BLaER1 (cell line): ENCODE results near the gene PLPPR2.
"Not testable (repeated sequence)": the region's sequence is repeated elsewhere in the genome, so short reads cannot be mapped to it uniquely, and the experiment has no call there.

Source experiments
- H3K27ac ChIP-seq: shearing (Covaris generic); formaldehyde crosslinking; 2 replicates; pipeline ENCODE4 v1.8.1; 2022
- H3K27me3 ChIP-seq: shearing (Covaris generic); formaldehyde crosslinking; 2 replicates; pipeline ENCODE4 v1.8.1; 2022
- H3K36me3 ChIP-seq: shearing (Covaris generic); formaldehyde crosslinking; 2 replicates; pipeline ENCODE4 v1.8.1; 2022
- H3K4me1 ChIP-seq: shearing (Covaris generic); formaldehyde crosslinking; 2 replicates; pipeline ENCODE4 v1.8.1; 2022
- H3K4me2 ChIP-seq: shearing (Covaris generic); formaldehyde crosslinking; 2 replicates; pipeline ENCODE4 v1.8.1; 2022
- H3K4me3 ChIP-seq: shearing (Covaris generic); formaldehyde crosslinking; 2 replicates; pipeline ENCODE4 v1.8.1; 2022
- H3K9ac ChIP-seq: shearing (Covaris generic); formaldehyde crosslinking; 2 replicates; pipeline ENCODE4 v1.8.1; 2022
- H3K9me3 ChIP-seq: shearing (Covaris generic); formaldehyde crosslinking; 2 replicates; pipeline ENCODE4 v1.8.1; 2022
- H4K20me1 ChIP-seq: shearing (Covaris generic); formaldehyde crosslinking; 2 replicates; pipeline ENCODE4 v1.8.1; 2022
- Cebpa-rat ChIP-seq: shearing (Covaris generic); IDR thresholded peaks from 2 replicates; pipeline ENCODE4 v1.8.1; 2022

Gene PLPPR2

DNA sequence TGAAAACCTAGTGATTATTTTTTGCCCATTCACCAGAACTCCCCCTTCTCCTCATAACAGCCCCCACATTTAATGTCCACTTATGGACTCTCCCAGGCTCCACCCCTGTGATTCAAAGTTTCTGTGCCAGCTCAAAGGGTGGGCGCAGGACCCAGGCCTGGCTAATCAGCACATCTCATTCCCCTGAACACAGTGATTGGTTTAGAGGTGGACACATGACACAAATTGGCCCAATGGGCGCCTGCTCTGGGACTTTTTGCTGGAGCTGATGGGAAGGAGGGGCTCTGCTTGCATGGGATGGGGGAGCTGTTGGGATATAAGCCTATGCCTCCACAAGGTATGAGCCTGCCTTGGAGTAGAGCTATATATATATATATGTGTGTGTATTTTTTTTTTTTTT lies 35.1 kb downstream of the PLPPR2 start:
- no peaks in the 10 kb centered on the region for H3K27me3 ChIP-seq
- no peaks in the 10 kb centered on the region for H4K20me1 ChIP-seq
- no peak overlapping the region for H3K4me2 ChIP-seq
- H3K9me3 ChIP-seq: peaks cover 11% of the 10 kb centered on the region
- no peaks in the 10 kb centered on the region for H3K36me3 ChIP-seq
- no peak overlapping the region for H3K9ac ChIP-seq
- no peak overlapping the region for H3K4me3 ChIP-seq
- no peak overlapping the region for H3K27ac ChIP-seq
- H3K4me1 ChIP-seq: peaks cover 15% of the 10 kb centered on the region
- no peak for TF ChIP-seq Cebpa-rat

DNA sequence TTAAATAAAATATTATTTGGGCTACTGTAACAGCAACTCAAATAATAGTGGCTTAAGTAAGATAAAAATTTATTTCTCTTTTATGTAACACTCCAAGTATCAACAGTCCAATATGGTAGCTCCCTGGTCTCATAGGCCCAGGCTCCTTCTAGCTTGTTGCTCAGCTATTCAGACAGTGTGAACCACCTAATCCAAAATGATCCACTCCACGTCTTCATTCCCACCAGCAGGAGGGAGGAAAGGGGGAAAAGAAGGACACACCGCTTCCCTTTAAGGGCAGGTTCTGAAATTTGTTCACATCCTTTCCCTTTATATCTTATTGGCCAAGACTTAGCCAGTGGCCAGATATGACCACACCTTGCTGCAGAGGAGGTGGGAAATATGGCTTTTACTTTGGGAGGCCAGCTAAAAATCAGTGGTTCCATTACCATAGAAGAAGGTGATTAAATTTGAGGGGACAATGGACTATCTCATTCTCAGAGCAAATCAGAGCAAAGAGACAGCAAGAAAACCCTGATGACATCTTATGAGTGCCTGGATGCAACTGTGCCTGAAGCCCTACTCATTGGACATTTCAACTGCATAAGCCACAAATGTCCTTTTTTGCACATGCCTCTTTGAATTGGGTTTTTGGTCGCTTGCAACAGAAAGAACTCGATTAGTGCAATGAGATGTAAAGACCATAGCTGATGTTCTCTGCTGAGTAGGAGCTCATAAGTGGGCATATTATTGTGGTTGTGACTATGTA lies 35.9 kb downstream of the PLPPR2 start:
- Histone ChIP-seq H3K4me3 (no peak overlapping the region), H3K36me3 (no peaks in the 10 kb centered on the region), H3K4me2 (no peak overlapping the region), H3K9ac (no peak overlapping the region), H3K27ac (no peak overlapping the region), H3K9me3 (peaks cover 11% of the 10 kb centered on the region), H3K4me1 (peaks cover 15% of the 10 kb centered on the region), H4K20me1 (no peaks in the 10 kb centered on the region), H3K27me3 (no peaks in the 10 kb centered on the region)
- no peak for TF ChIP-seq Cebpa-rat

DNA sequence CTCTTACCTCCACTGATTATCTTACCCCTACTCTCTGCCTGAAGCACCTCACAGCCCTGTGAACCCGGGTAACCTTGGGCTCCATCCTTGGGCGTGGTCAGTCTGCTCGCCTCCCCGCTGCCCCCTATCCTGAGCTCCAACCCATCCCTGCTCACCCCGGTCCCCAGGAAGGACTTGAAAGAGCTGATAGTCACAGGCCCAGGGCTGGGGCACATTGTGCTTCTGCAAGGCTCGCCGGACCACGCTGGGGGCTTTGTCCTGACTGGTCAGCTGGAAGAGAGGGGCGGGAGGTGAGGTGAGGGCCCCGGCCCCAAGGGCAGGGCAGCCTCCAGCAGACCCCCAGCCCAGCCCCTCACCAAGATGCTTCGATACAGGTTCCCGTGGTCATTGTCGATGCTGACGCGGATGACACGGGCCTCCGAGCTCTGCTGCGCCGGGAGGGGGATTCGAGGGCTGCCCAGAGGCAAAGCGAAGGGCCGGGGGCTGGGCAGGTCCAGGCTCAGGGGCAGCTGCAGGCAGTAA lies 41.9 kb downstream of the PLPPR2 start:
- TF ChIP-seq Cebpa-rat: no peak
- Histone ChIP-seq H3K27me3 (no peaks in the 10 kb centered on the region), H3K4me3 (no peak overlapping the region), H3K9ac (no peak overlapping the region), H4K20me1 (no peaks in the 10 kb centered on the region), H3K4me2 (no peak overlapping the region), H3K27ac (no peak overlapping the region), H3K4me1 (no peaks in the 10 kb centered on the region), H3K36me3 (no peaks in the 10 kb centered on the region), H3K9me3 (no peaks in the 10 kb centered on the region)

DNA sequence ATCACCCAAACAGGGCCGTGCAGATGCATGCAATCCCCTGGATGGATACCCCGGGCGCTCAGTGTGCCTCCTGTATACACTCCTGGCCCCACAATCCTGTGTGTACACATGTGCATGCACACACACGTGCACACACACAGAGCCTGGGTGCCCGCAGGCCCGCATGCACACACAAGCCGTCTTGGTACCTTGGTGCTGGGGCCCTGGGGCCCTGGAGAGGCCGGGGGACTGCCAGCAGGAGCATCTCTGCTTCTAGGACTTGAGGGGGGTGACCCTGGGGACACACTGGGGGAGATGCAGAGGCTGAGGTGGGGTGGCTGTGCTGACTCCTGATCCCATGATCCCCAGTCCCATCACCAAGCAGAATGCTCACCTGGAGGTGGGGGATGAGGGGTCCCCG lies 44.4 kb downstream of the PLPPR2 start:
- Histone ChIP-seq H3K27me3 (no peaks in the 10 kb centered on the region), H3K4me1 (no peaks in the 10 kb centered on the region), H3K9me3 (no peaks in the 10 kb centered on the region), H3K36me3 (no peaks in the 10 kb centered on the region), H3K9ac (no peak overlapping the region), H3K4me2 (no peak overlapping the region), H4K20me1 (no peaks in the 10 kb centered on the region), H3K4me3 (no peak overlapping the region), H3K27ac (no peak overlapping the region)
- no peak for TF ChIP-seq Cebpa-rat

DNA sequence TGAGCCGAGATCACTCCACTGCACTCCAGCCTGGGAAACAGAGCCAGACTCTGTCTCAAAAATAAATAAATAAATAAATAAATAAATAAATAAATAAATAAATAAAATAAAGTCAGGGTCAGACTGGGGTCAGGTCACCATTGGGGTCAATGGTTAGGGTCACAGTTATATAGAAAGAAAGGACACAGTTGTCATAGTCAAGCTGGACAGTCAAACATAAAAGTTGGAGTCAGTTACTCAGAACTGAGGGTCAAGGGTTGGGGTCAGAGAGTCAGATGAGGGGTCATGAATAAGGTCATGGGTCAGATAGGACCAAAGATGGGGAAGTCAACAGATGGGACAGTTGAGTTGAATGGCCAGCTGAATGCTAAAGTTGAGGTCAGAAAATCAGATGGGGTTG lies 45.6 kb downstream of the PLPPR2 start:
- H3K27me3 ChIP-seq: no peaks in the 10 kb centered on the region
- no peak overlapping the region for H3K9ac ChIP-seq
- no peak overlapping the region for H3K4me2 ChIP-seq
- no peak overlapping the region for H3K27ac ChIP-seq
- no peak overlapping the region for H3K4me3 ChIP-seq
- no peak for TF ChIP-seq Cebpa-rat
- H3K36me3 ChIP-seq: no peaks in the 10 kb centered on the region
- no peaks in the 10 kb centered on the region for H3K9me3 ChIP-seq
- no peaks in the 10 kb centered on the region for H4K20me1 ChIP-seq
- H3K4me1 ChIP-seq: no peaks in the 10 kb centered on the region

DNA sequence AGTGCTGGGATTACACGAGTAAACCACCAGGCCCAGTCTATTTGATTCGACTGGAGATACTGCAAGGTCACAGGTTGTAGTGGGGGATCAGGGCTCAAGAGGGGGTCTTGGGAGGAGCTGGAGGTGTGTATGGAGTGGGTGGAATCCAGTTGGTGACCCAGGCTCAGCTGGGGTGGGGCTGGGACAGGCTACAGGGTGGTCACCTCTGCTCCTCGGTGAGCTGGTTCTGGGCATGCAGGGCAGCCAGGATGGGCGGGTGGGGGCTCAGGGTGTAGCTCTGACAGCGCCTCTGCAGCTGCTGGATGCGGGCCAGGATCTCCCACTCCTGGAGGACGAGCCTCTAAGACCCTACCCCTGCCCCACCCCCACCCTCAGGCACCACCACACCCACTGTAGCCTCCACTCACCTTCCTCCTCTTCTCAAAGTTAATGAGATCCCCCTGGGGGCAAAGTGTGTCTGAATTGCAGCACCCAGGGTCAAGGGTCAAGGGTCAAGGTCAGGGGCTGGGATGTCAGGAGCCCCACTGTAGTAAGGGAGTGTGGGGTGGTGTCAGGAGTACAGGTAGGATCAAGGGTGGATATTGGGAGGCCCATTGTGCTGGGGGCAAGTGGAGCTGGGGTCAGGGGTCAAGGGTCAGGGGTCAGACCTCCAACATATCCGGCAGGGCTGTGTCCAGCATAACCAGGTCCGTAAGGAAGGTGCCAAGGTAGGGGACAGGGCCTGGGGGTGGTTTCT lies 46.7 kb downstream of the PLPPR2 start:
- TF ChIP-seq Cebpa-rat: no peak
- peaks cover 4% of the 10 kb centered on the region; the same call in 1 of the 2 replicates for H3K27me3 ChIP-seq
- H3K9me3 ChIP-seq: no peaks in the 10 kb centered on the region
- no peak overlapping the region for H3K4me2 ChIP-seq
- H3K27ac ChIP-seq: no peak overlapping the region
- H3K4me3 ChIP-seq: no peak overlapping the region
- no peak overlapping the region for H3K9ac ChIP-seq
- H4K20me1 ChIP-seq: no peaks in the 10 kb centered on the region
- no peaks in the 10 kb centered on the region for H3K36me3 ChIP-seq
- no peaks in the 10 kb centered on the region for H3K4me1 ChIP-seq

DNA sequence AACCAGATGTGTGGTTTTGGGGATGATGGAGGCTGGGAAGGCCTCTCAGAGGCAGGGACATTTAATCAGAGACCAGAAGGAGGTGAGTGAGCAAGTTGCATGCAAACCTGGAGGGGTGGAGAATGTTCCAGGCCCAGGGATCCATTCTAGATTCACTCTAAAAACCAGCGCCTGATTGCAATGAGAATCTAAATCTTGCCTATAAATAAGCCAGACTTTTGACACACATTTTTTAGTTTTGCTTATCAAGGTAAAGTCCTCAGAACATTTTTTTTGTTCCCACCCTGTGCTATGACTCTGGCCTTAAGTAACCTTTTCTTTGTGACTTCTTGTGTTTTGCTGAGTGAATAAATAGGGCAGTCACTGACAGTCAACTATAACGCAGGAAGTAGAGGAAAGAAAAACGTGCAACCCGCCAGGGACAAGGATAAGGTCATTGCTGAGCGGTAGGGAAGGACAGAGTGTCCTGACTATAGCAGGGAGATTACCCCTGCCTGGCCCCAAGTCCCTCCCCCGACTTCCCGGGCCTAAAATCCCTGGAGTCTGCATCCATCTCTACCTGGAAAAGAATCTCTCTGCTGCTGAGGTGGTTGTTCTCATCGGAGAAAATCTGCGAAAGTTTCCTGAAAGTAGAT lies 49.5 kb downstream of the PLPPR2 start:
- H3K9ac ChIP-seq: no peak overlapping the region
- H3K27me3 ChIP-seq: peaks cover 4% of the 10 kb centered on the region; the same call in 1 of the 2 replicates
- H3K9me3 ChIP-seq: no peaks in the 10 kb centered on the region
- H3K4me1 ChIP-seq: no peaks in the 10 kb centered on the region
- no peak for TF ChIP-seq Cebpa-rat
- no peak overlapping the region for H3K4me3 ChIP-seq
- no peak overlapping the region for H3K27ac ChIP-seq
- peak overlapping the region; percentile 17; the same call in 1 of the 2 replicates for H3K4me2 ChIP-seq
- H3K36me3 ChIP-seq: no peaks in the 10 kb centered on the region
- H4K20me1 ChIP-seq: no peaks in the 10 kb centered on the region

DNA sequence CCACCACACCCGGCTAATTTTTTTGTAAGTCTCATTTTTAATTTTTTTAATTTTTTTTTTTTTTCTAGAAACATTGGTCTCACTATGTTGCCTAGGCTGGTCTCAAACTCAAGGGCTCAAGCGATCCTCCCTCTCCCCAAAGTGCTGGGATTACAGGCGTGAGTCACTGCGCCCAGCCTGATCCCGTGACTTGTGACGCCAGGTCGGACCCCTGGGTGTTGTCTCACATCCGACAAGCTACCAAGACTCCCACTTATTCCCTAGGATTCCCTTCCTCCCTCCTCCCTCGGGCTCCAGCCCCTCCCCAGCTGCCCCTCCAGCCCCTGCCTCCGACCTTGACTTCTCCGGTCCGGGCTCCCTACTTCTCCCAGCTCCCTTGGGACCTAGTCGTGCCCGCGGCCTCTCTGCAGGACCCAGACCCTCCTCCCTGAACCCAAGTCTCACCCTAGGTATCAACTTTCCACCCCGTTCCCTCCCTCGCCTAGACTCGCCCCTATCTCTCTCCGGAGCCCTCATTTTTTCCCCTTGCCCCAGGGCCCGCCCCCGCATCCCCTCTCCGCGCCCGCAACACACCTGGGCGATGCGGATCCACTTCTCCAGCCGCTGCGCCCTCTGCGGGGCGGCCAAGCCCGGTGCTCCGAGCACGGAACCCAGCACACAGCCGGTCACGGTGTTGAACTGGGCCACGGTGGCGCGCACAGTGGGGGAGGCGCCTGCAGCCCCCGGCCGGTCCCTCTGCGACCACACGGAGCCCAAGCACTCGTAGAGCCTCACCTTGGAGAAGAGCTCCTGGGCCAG lies 50.8 kb downstream of the PLPPR2 start:
- Histone ChIP-seq H3K27ac (no peak overlapping the region), H3K4me3 (no peak overlapping the region), H3K27me3 (peaks cover 4% of the 10 kb centered on the region; the same call in 1 of the 2 replicates), H3K4me2 (no peak overlapping the region), H3K4me1 (no peaks in the 10 kb centered on the region), H3K36me3 (no peaks in the 10 kb centered on the region), H4K20me1 (no peaks in the 10 kb centered on the region), H3K9me3 (no peaks in the 10 kb centered on the region), H3K9ac (no peak overlapping the region)
- TF ChIP-seq Cebpa-rat: no peak

DNA sequence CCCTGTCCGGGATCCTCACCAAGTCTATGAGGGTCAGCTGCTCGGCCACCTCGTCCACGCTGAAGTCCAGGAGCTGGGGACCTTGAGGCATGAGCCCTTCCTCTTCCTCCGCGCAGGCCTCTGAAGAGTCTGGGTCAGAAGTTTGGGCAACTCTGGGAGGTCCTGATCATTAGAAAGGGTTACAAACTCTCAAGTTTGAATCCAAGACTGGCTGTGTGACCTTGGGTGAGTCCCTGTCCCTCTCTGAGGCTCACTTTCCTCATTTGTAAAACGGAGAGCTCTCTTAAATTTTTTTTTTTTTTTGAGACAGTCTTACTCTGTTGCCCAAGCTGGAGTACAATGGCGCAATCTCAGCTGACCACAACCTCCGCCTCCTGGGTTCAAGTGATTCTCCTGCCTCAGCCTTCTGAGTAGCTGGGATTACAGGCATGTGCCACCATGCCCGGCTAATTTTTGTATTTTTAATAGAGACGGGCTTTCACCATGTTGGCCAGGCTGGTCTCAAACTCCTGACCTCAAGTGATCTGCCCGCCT lies 51.5 kb downstream of the PLPPR2 start:
- not testable (repeated sequence) for H4K20me1 ChIP-seq, H3K4me1 ChIP-seq, H3K4me2 ChIP-seq, H3K27ac ChIP-seq, H3K36me3 ChIP-seq, H3K9me3 ChIP-seq, H3K27me3 ChIP-seq, H3K4me3 ChIP-seq, H3K9ac ChIP-seq
